Measurements from ENCODE around the gene CLSTN1. TPM values are rescaled to one million over a fixed set of nuclear protein-coding genes. Genes with fewer than 3 reads are reported as not detected.

The CLSTN1 gene
- total RNA-seq: 110 and 140 TPM in 2 replicates

DNA sequence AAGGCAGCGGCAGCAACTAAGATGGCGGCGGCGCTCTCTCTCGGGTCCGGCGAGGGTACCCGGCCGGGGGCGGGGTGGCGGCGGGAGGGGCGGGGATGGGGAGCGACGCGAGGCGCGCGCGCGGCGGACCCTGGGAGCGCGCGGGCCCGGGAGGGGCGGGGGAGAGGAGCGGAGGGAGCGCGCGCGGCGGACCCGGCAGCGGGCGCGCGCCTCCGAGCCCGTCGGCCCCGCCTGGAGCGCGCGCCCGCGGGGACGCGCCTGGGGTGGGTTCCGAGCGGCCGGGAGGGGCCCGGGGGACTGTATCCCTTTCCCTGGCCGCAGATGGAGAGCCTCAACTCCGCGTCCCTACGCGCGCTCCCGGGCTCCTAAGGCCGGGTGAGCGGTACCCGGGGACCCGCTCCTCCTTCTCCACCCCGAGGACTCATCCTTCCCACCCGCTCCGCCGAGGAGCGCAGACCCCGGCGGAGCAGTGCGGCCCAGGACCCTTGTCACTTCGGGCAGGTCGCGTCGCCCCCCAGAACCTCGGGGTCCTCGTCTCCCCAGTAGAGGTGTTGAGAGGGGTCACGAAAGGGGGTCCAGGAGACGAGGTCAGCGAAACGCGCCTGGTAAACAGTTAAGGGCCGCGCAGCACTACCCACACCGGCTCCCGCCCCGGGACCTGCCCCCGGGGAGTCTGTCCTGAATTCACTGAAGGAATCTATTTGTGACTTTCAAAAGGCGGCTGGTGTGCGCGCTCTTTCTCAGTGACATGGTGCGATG is at the start of gene CLSTN1:
Gene CLSTN1 (minus strand): TSS at position 23 of the 759 bp plus-strand sequence. CDS start 232 bp downstream, outside the sequence.
- Histone ChIP-seq H3K79me2 (ENCODE audit: insufficient read depth, low read length) (peaks cover 41% of the 10 kb centered on the region), H3K4me2 (ENCODE audit: insufficient read depth, low read length) (peak within 1 kb of the TSS; percentile 90), H3K27ac (ENCODE audit: low read depth, low read length) (peak within 1 kb of the TSS; percentile 2), H4K20me1 (ENCODE audit: insufficient read depth, low read length) (peaks cover 20% of the 10 kb centered on the region), H3K27me3 (ENCODE audit: insufficient read depth, low read length) (no peaks in the 10 kb centered on the region), H3K4me3 (ENCODE audit: insufficient read depth, low read length) (peak within 1 kb of the TSS; percentile 91), H3K9me3 (ENCODE audit: low read depth, low read length) (no peaks in the 10 kb centered on the region), H3K4me1 (ENCODE audit: insufficient read depth, low read length) (peaks cover 22% of the 10 kb centered on the region), H2AFZ (ENCODE audit: low read length) (peak within 1 kb of the TSS; percentile 90), H3K36me3 (ENCODE audit: insufficient read depth, low read length) (no peaks in the 10 kb centered on the region)
- TF ChIP-seq, protein P1, sequence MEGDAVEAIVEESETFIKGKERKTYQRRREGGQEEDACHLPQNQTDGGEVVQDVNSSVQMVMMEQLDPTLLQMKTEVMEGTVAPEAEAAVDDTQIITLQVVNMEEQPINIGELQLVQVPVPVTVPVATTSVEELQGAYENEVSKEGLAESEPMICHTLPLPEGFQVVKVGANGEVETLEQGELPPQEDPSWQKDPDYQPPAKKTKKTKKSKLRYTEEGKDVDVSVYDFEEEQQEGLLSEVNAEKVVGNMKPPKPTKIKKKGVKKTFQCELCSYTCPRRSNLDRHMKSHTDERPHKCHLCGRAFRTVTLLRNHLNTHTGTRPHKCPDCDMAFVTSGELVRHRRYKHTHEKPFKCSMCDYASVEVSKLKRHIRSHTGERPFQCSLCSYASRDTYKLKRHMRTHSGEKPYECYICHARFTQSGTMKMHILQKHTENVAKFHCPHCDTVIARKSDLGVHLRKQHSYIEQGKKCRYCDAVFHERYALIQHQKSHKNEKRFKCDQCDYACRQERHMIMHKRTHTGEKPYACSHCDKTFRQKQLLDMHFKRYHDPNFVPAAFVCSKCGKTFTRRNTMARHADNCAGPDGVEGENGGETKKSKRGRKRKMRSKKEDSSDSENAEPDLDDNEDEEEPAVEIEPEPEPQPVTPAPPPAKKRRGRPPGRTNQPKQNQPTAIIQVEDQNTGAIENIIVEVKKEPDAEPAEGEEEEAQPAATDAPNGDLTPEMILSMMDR (IDR thresholded peaks at IDR 0.05; ENCODE audit: extremely low read depth, low read depth, low read length): no peak
- DNase-seq (ENCODE audit: insufficient read length, low spot score, missing footprints): peak; percentile 99

DNA sequence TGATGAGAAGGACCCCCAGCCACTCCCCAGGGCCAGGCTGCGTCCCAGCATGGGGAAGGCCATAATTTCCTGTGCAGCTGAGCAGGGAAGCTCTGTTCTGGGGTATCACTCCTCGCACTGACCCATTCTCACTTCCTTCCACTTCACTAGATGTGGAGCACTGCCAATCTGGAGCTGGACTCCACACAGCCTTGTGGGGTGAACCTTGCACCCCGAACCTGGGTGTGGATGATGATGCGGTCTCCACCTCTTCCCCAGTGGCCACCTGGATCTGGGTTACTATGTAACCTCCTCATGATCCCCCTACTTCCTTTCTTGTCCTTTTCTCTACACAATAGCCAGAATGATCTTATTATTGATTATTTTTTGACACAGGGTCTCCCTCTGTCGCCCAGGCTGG is 49.6 kb upstream of the CLSTN1 start:
- H3K4me1 ChIP-seq (ENCODE audit: insufficient read depth, low read length): peaks cover 5% of the 10 kb centered on the region
- no peaks in the 10 kb centered on the region for H3K79me2 ChIP-seq (ENCODE audit: insufficient read depth, low read length)
- H3K9me3 ChIP-seq (ENCODE audit: low read depth, low read length): no peaks in the 10 kb centered on the region
- H3K4me3 ChIP-seq (ENCODE audit: insufficient read depth, low read length): no peak overlapping the region
- H3K36me3 ChIP-seq (ENCODE audit: insufficient read depth, low read length): no peaks in the 10 kb centered on the region
- TF ChIP-seq, protein P1 (IDR thresholded peaks at IDR 0.05; ENCODE audit: extremely low read depth, low read depth, low read length): no peak
- DNase-seq (ENCODE audit: insufficient read length, low spot score, missing footprints): no peak
- H3K4me2 ChIP-seq (ENCODE audit: insufficient read depth, low read length): no peak overlapping the region
- peaks cover 10% of the 10 kb centered on the region for H4K20me1 ChIP-seq (ENCODE audit: insufficient read depth, low read length)
- no peaks in the 10 kb centered on the region for H3K27me3 ChIP-seq (ENCODE audit: insufficient read depth, low read length)
- no peak overlapping the region for H2AFZ ChIP-seq (ENCODE audit: low read length)
- no peak overlapping the region for H3K27ac ChIP-seq (ENCODE audit: low read depth, low read length)

DNA sequence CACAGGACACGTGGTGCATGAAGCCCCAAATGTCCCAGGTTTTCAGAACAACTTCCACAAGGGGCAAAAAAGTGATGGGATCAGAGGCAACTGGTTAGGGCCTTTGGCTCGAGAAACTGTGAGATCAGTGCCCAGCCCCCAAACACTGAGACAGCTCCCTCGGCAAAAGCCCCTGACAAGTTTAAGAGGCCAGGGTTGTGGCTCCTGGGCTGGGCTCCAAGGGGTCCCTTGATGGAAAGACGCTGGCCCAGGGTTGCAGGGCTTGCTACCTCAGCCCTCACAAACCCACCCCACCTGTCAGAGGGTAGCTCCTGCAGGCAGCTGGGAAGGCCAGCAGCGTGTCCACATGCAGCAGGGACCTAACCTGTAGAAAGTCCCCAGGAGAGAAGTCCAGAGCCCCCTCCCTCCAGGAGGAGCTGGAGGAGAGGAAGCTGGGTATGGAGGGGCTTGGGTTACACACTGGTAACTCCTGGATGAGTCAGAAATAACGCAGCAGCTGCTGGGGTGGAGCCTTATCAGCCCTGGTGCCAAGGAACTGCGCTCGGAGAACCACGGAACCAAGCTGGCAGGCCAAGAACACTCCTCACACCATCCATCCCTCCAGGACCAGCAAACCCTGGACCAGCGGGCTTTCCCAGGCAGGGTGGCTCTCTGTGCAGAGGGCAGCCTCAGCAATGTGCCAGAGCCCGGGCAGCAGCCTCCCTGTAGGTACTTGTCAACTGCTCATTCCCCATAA is 48.8 kb upstream of the CLSTN1 start:
- peaks cover 5% of the 10 kb centered on the region for H3K4me1 ChIP-seq (ENCODE audit: insufficient read depth, low read length)
- H3K27me3 ChIP-seq (ENCODE audit: insufficient read depth, low read length): no peaks in the 10 kb centered on the region
- DNase-seq (ENCODE audit: insufficient read length, low spot score, missing footprints): peak; percentile 67
- no peaks in the 10 kb centered on the region for H3K36me3 ChIP-seq (ENCODE audit: insufficient read depth, low read length)
- H4K20me1 ChIP-seq (ENCODE audit: insufficient read depth, low read length): peaks cover 5% of the 10 kb centered on the region
- TF ChIP-seq, protein P1 (IDR thresholded peaks at IDR 0.05; ENCODE audit: extremely low read depth, low read depth, low read length): no peak
- no peak overlapping the region for H3K27ac ChIP-seq (ENCODE audit: low read depth, low read length)
- no peak overlapping the region for H3K4me2 ChIP-seq (ENCODE audit: insufficient read depth, low read length)
- H3K79me2 ChIP-seq (ENCODE audit: insufficient read depth, low read length): no peaks in the 10 kb centered on the region
- H3K9me3 ChIP-seq (ENCODE audit: low read depth, low read length): no peaks in the 10 kb centered on the region
- no peak overlapping the region for H2AFZ ChIP-seq (ENCODE audit: low read length)
- H3K4me3 ChIP-seq (ENCODE audit: insufficient read depth, low read length): no peak overlapping the region
